Measurements from ENCODE around the gene ZNF181. TPM values are rescaled to one million over a fixed set of nuclear protein-coding genes. Genes with fewer than 3 reads are reported as not detected.

The ZNF181 gene
- total RNA-seq, 1 experiment from 2014 or later, result 8.1 TPM

GRCh38 chr19:34722353-34722752 is 11.7 kb upstream of the ZNF181 start:
- no peaks in the 10 kb centered on the region for H3K36me3 Mint-ChIP-seq (ENCODE audit: insufficient read depth, unreplicated experiment)
- ChIA-PET CTCF (interaction anchor here (0.6 to 0.8 kb wide), 2 partner anchors 251 to 368 kb away, joined by 3 read pairs; no protein-coding TSS in a partner anchor), POLR2A (interaction anchor here (1.0 kb wide), 1 partner anchor 204 kb away, joined by 3 read pairs; the partner anchor contains the start of gene ZNF30)
- H3K4me3 Mint-ChIP-seq (ENCODE audit: unreplicated experiment), result no peak overlapping the region
- TF ChIP-seq CTCF (IDR thresholded peaks at IDR 0.05; ENCODE audit: unreplicated experiment), result no peak
- intact Hi-C loops (cut with micrococcal nuclease), result no loop called here
- no peak overlapping the region for H3K27ac Mint-ChIP-seq (ENCODE audit: low read depth, unreplicated experiment)
- H3K9me3 Mint-ChIP-seq (ENCODE audit: unreplicated experiment), result no peaks in the 10 kb centered on the region
- no peak for DNase-seq (ENCODE audit: unreplicated experiment)
- H3K27me3 Mint-ChIP-seq (ENCODE audit: insufficient read depth, unreplicated experiment), result peaks cover 37% of the 10 kb centered on the region
- no TSS peak for BruUV-seq (replicated peaks)
- H3K4me1 Mint-ChIP-seq (ENCODE audit: insufficient read depth, unreplicated experiment), result no peaks in the 10 kb centered on the region

GRCh38 chr19:34725400-34725799 is 8.6 kb upstream of the ZNF181 start:
- TF ChIP-seq CTCF (IDR thresholded peaks at IDR 0.05; ENCODE audit: unreplicated experiment), result no peak
- CTCF ChIA-PET, result interaction anchor here (0.5 to 1.5 kb wide), 3 partner anchors 13 to 508 kb away, joined by 4 to 8 read pairs (median 5); no protein-coding TSS in a partner anchor
- Mint-ChIP-seq H3K36me3 (ENCODE audit: insufficient read depth, unreplicated experiment) (no peaks in the 10 kb centered on the region), H3K4me3 (ENCODE audit: unreplicated experiment) (no peak overlapping the region), H3K27ac (ENCODE audit: low read depth, unreplicated experiment) (no peak overlapping the region), H3K27me3 (ENCODE audit: insufficient read depth, unreplicated experiment) (peaks cover 37% of the 10 kb centered on the region), H3K4me1 (ENCODE audit: insufficient read depth, unreplicated experiment) (no peaks in the 10 kb centered on the region), H3K9me3 (ENCODE audit: unreplicated experiment) (no peaks in the 10 kb centered on the region)
- intact Hi-C loops (cut with micrococcal nuclease), result no loop called here
- no TSS peak for BruUV-seq (replicated peaks)
- POLR2A ChIA-PET, result no interaction called here
- DNase-seq (ENCODE audit: unreplicated experiment), result no peak

- peaks cover 7% of the 10 kb centered on the region for H3K36me3 Mint-ChIP-seq (ENCODE audit: insufficient read depth, unreplicated experiment)
- DNase-seq (ENCODE audit: unreplicated experiment), result no peak
- TF ChIP-seq CTCF (IDR thresholded peaks at IDR 0.05; ENCODE audit: unreplicated experiment), result no peak
- BruUV-seq (replicated peaks), result no TSS peak
- intact Hi-C loops (cut with micrococcal nuclease), result no loop called here
- H3K4me1 Mint-ChIP-seq (ENCODE audit: insufficient read depth, unreplicated experiment), result peaks cover 10% of the 10 kb centered on the region
- peaks cover 9% of the 10 kb centered on the region for H3K9me3 Mint-ChIP-seq (ENCODE audit: unreplicated experiment)
- CTCF ChIA-PET, result interaction anchor here (0.6 to 1.6 kb wide), 2 partner anchors 19 to 38 kb away, joined by 3 to 7 read pairs; no protein-coding TSS in a partner anchor
- peak overlapping the region; percentile 2 for H3K4me3 Mint-ChIP-seq (ENCODE audit: unreplicated experiment)
- POLR2A ChIA-PET, result no interaction called here
- H3K27me3 Mint-ChIP-seq (ENCODE audit: insufficient read depth, unreplicated experiment), result no peaks in the 10 kb centered on the region
- no peak overlapping the region for H3K27ac Mint-ChIP-seq (ENCODE audit: low read depth, unreplicated experiment)
Measured at GRCh38 chr19:34731019-34731829, 2.8 kb upstream of the ZNF181 start.

- H3K36me3 Mint-ChIP-seq (ENCODE audit: insufficient read depth, unreplicated experiment), result peaks cover 8% of the 10 kb centered on the region
- intact Hi-C loops (cut with micrococcal nuclease), result no loop called here
- TF ChIP-seq CTCF (IDR thresholded peaks at IDR 0.05; ENCODE audit: unreplicated experiment), result no peak
- peaks cover 11% of the 10 kb centered on the region for H3K9me3 Mint-ChIP-seq (ENCODE audit: unreplicated experiment)
- ChIA-PET CTCF (interaction anchor here (1.6 kb wide), 1 partner anchor 20 kb away, joined by 7 read pairs; no protein-coding TSS in a partner anchor), POLR2A (no interaction called here)
- no peaks in the 10 kb centered on the region for H3K27me3 Mint-ChIP-seq (ENCODE audit: insufficient read depth, unreplicated experiment)
- BruUV-seq (replicated peaks), result no TSS peak
- H3K4me3 Mint-ChIP-seq (ENCODE audit: unreplicated experiment), result peak overlapping the region; percentile 2
- no peak for DNase-seq (ENCODE audit: unreplicated experiment)
- H3K4me1 Mint-ChIP-seq (ENCODE audit: insufficient read depth, unreplicated experiment), result peaks cover 10% of the 10 kb centered on the region
- no peak overlapping the region for H3K27ac Mint-ChIP-seq (ENCODE audit: low read depth, unreplicated experiment)
Measured at GRCh38 chr19:34731964-34732363, 2.1 kb upstream of the ZNF181 start.

Measured in MCF 10A (cell line).